Activated CD4-positive, alpha-beta memory T cell treated with anti-CD3 and anti-CD28 coated beads, Interleukin-2, amount 10 ng/mL, durations not matched to agents 7 days and 5 days (primary cell): ENCODE data around the gene SIAH1. TPM values are rescaled to one million over a fixed set of nuclear protein-coding genes. Genes with fewer than 3 reads are reported as not detected.
"Not testable (repeated sequence)": the region's sequence is repeated elsewhere in the genome, so short reads cannot be mapped to it uniquely, and the experiment has no call there.

Source experiments
- CTCF ChIA-PET: fragments of 350-600 bp; sonication (Branson Sonifier 250); formaldehyde crosslinking; loops from one replicate; lab custom pipeline; 2021; ENCODE audit warnings: antibody characterized with exemption, inconsistent platforms; lab: Charles Lee
- POLR2A ChIA-PET: fragments of 350-600 bp; sonication (Branson Sonifier 250); formaldehyde crosslinking; loops from one replicate; lab custom pipeline; 2021; ENCODE audit warnings: antibody characterized with exemption; lab: Charles Lee
- DNase-seq: peaks from one replicate; pipeline ENCODE4 v3.0.0-alpha.2; 2020
- H3K27ac Mint-ChIP-seq: one replicate; pipeline ENCODE4 v1.8.0; 2021; ENCODE audit warnings: mild to moderate bottlenecking, mixed read lengths
- H3K27me3 Mint-ChIP-seq: one replicate; pipeline ENCODE4 v1.8.0; 2021; ENCODE audit warnings: mixed read lengths
- H3K36me3 Mint-ChIP-seq: one replicate; pipeline ENCODE4 v1.8.0; 2021; ENCODE audit warnings: low read depth, mixed read lengths
- H3K4me1 Mint-ChIP-seq: one replicate; pipeline ENCODE4 v1.8.0; 2021; ENCODE audit warnings: mixed read lengths
- H3K4me3 Mint-ChIP-seq: one replicate; pipeline ENCODE4 v1.8.0; 2021; ENCODE audit warnings: mild to moderate bottlenecking, mixed read lengths
- H3K9me3 Mint-ChIP-seq: one replicate; pipeline ENCODE4 v1.8.0; 2021; ENCODE audit warnings: mixed read lengths
- total RNA-seq, 2 experiments: library from RNA; stranded (reverse); gene quantifications; one replicate each; pipeline ENCODE4 v1.2.3, GENCODE V29; 2021

Gene SIAH1
- total RNA-seq, 2 experiments from 2014 or later = 16.1 to 16.5 TPM

DNA sequence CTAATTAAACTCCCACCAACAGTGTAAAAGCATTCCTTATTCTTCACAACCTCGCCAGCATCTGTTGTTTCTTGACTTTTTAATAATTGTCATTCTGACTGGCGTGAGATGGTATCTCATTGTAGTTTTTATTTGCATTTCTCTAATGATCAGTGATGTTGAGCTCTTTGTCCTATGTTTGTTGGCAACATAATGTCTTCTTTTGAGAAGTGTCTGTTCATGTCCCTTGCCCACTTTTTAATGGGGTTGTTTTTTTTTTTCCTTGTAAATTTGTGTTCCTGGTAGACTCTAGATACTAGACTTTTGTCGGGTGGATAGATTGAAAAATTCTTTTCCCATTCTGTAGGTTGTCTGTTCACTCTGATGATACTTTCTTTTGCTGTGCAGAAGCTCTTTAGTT lies 71.3 kb downstream of the SIAH1 start:
- POLR2A ChIA-PET, H3K27me3 Mint-ChIP-seq: not testable (repeated sequence)
- H3K36me3 Mint-ChIP-seq = peaks cover 76% of the 10 kb centered on the region

DNA sequence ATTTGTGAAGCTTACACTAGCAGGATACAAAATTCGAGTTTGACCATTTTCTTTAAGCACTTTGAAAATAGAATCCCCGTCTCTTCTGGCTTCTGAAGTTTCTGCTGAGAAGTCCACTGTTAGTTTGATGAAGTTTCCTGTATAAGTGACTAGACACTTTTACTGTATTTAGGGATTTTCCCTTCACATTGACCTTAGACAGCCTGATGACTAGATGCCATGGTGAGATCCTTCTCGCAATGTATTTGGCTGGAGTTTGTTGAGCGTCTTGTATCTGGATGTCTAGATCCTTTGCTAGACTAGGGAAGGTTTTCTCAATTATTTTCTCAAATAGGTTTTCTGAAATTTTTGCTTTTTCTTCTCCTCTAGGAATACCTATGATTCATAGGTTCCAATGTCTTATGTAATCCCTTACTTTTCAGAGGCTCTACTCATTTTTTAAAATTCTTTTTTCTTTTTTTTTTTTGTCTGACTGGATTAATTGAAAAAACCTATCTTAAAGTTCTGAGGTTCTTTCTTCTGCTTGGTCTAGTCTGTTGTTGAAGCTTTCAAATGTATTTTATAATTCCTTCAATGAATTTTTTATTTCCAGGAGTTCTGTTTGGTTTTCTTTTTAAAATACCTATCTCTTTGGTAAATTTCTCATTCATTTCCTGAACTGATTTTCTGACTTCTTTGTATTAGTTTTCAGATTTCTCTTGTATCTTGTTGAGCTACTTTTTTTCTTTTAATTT lies 74.1 kb downstream of the SIAH1 start:
- H3K4me3 Mint-ChIP-seq = no peak overlapping the region

More for the DNA sequence above, 71.3 kb downstream of the SIAH1 start:
- H3K4me3 Mint-ChIP-seq, DNase-seq, H3K27ac Mint-ChIP-seq: not testable (repeated sequence)
- CTCF ChIA-PET = interaction anchor here (0.7 kb wide), 1 partner anchor 40 kb away, joined by 3 read pairs; no protein-coding TSS in a partner anchor
- peaks cover 23% of the 10 kb centered on the region for H3K9me3 Mint-ChIP-seq
- peaks cover 26% of the 10 kb centered on the region for H3K4me1 Mint-ChIP-seq

More for the DNA sequence above, 74.1 kb downstream of the SIAH1 start:
- CTCF ChIA-PET = interaction anchor here (0.6 to 0.7 kb wide), 3 partner anchors 11 to 378 kb away, joined by 3 read pairs; no protein-coding TSS in a partner anchor
- DNase-seq = no peak
- H3K27ac Mint-ChIP-seq = no peak overlapping the region
- no peaks in the 10 kb centered on the region for H3K27me3 Mint-ChIP-seq
- H3K9me3 Mint-ChIP-seq = peaks cover 27% of the 10 kb centered on the region
- POLR2A ChIA-PET = interaction anchor here (1.0 kb wide), 1 partner anchor 55 kb away, joined by 3 read pairs; no protein-coding TSS in a partner anchor
- peaks cover 9% of the 10 kb centered on the region for H3K4me1 Mint-ChIP-seq
- H3K36me3 Mint-ChIP-seq = peaks cover 87% of the 10 kb centered on the region

Other genes with a start within 250 kb of the SIAH1 start
- gene ABCC12, start 229.4 kb downstream of the SIAH1 start, total RNA-seq = not detected
- gene LONP2, start 141.1 kb downstream of the SIAH1 start, total RNA-seq = 10 to 100 TPM; 50.4 to 52.1 TPM
- under 1 TPM in 1 of 2 experiments, not detected in 1; 0.23 TPM for gene ABCC11, start 137.9 kb downstream of the SIAH1 start, total RNA-seq
- 100 to 1,000 TPM; 106 to 109 TPM for gene N4BP1, start 224.8 kb upstream of the SIAH1 start, total RNA-seq